GM12878 (cell line): ENCODE measurements around the gene NAB1. TPM values are rescaled to one million over a fixed set of nuclear protein-coding genes. Genes with fewer than 3 reads are reported as not detected.

Experiments used
- BACH1 ChIP-seq: fragments of 450-650 bp; IDR thresholded peaks from 2 replicates; pipeline ENCODE4 v1.6.1; 2017; ENCODE audit warnings: mild to moderate bottlenecking, borderline replicate concordance
- BCL11A ChIP-seq: IDR thresholded peaks from 2 replicates; pipeline ENCODE4 v1.6.1; 2011; ENCODE audit warnings: low read depth, low read length
- BMI1 ChIP-seq: fragments of 450-650 bp; IDR thresholded peaks from 2 replicates; pipeline ENCODE4 v1.6.1; 2016; ENCODE audit warnings: mild to moderate bottlenecking, moderate library complexity, borderline replicate concordance
- CEBPB ChIP-seq, 2 experiments: fragments of 150-350 bp in 1 of 2; IDR thresholded peaks; 2 replicates each; pipeline ENCODE4 v1.6.1; 2012 to 2014; ENCODE audit warnings: low read depth in 2 of 2, low read length in 2 of 2, borderline replicate concordance in 1 of 2, inconsistent platforms in 1 of 2
- CHD2 ChIP-seq: IDR thresholded peaks from 2 replicates; pipeline ENCODE4 v1.6.1; 2011; ENCODE audit warnings: low read depth, low read length, improper control_type of control experiment, borderline replicate concordance
- CREB1 ChIP-seq: IDR thresholded peaks from 2 replicates; pipeline ENCODE4 v1.6.1; 2012; ENCODE audit warnings: low read depth, mild to moderate bottlenecking, inconsistent platforms
- DPF2 ChIP-seq: fragments of 450-650 bp; IDR thresholded peaks from 2 replicates; pipeline ENCODE4 v1.6.1; 2017; ENCODE audit warnings: mild to moderate bottlenecking
- EED ChIP-seq: sonication (generic); IDR thresholded peaks from 2 replicates; pipeline ENCODE4 v1.6.1; 2016; ENCODE audit warnings: antibody characterized with exemption, low read depth
- FOXM1 ChIP-seq: IDR thresholded peaks from 2 replicates; pipeline ENCODE4 v1.6.1; 2012; ENCODE audit warnings: low read depth, mild to moderate bottlenecking, inconsistent platforms, low read length, moderate library complexity
- HCFC1 ChIP-seq: fragments of 150-350 bp; IDR thresholded peaks from 2 replicates; pipeline ENCODE4 v1.6.1; 2014; ENCODE audit warnings: low read length
- JUND ChIP-seq: IDR thresholded peaks from 2 replicates; pipeline ENCODE4 v1.6.1; 2012; ENCODE audit warnings: low read depth, mild to moderate bottlenecking, low read length, improper control_type of control experiment, moderate library complexity
- KLF5 ChIP-seq: fragments of 450-650 bp; IDR thresholded peaks from 2 replicates; pipeline ENCODE4 v1.6.1; 2014; ENCODE audit warnings: mild to moderate bottlenecking; ENCODE audit not compliant: partially characterized antibody
- LARP7 ChIP-seq: fragments of 450-650 bp; IDR thresholded peaks from 2 replicates; pipeline ENCODE4 v1.6.1; 2017; ENCODE audit warnings: mild to moderate bottlenecking
- MEF2B ChIP-seq: fragments of 450-650 bp; IDR thresholded peaks from 2 replicates; pipeline ENCODE4 v1.6.1; 2018; ENCODE audit warnings: mild to moderate bottlenecking, moderate library complexity; ENCODE audit not compliant: partially characterized antibody, poor library complexity, severe bottlenecking
- MTA2 ChIP-seq: fragments of 450-650 bp; IDR thresholded peaks from 2 replicates; pipeline ENCODE4 v1.6.1; 2016; ENCODE audit warnings: low read depth, mild to moderate bottlenecking, moderate library complexity
- MYB ChIP-seq: fragments of 150-350 bp; IDR thresholded peaks from 2 replicates; pipeline ENCODE4 v1.6.1; 2014; ENCODE audit warnings: mild to moderate bottlenecking, low read depth, low read length, borderline replicate concordance
- NFXL1 ChIP-seq: fragments of 450-650 bp; IDR thresholded peaks from 2 replicates; pipeline ENCODE4 v1.6.1; 2017; ENCODE audit warnings: antibody characterized with exemption, mild to moderate bottlenecking, borderline replicate concordance
- PAX8 ChIP-seq: fragments of 450-650 bp; IDR thresholded peaks from 2 replicates; pipeline ENCODE4 v1.6.1; 2017; ENCODE audit warnings: mild to moderate bottlenecking, moderate library complexity
- SMC3 ChIP-seq: IDR thresholded peaks from 2 replicates; pipeline ENCODE4 v1.6.1; 2011; ENCODE audit warnings: low read length, improper control_type of control experiment, borderline replicate concordance
- TARDBP ChIP-seq: IDR thresholded peaks from 2 replicates; pipeline ENCODE4 v1.6.1; 2016; ENCODE audit warnings: borderline replicate concordance
- TCF12 ChIP-seq: IDR thresholded peaks from 2 replicates; pipeline ENCODE4 v1.6.1; 2011; ENCODE audit warnings: low read depth, mild to moderate bottlenecking, low read length
- polyA plus RNA-seq, 11 experiments: library from polyadenylated mRNA; depleted of rRNA in 4 of 11; unstranded in 6 of 11; stranded (reverse) in 5 of 11; fragments of >200 nt; fragmentation: Nextera tagmentation in 4 of 11; fragmentation: Illumina TruSeq in 1 of 11; extraction: Ambion mirVana in 4 of 11; extraction: Trizol in 1 of 11; gene quantifications; 1 replicate in 1 of 11; 2 replicates in 10 of 11; pipeline versions ENCODE4 v1.2.1 to v1.2.3, GENCODE V29; 2011 to 2016; ENCODE audit warnings: inconsistent platforms in 2 of 11, missing spikeins in 2 of 11, low read depth in 1 of 11
- total RNA-seq, 4 experiments: library from RNA; depleted of rRNA in 3 of 4; stranded (reverse); fragments of >200 nt in 3 of 4; fragmentation: Illumina TruSeq in 1 of 4; extraction: Trizol in 1 of 4; gene quantifications; 2 replicates each; pipeline versions ENCODE4 v1.2.1 to v1.2.3, GENCODE V29; 2013 to 2021
- TF ChIP-seq, protein P1 (sequence below), 3 experiments: IDR thresholded peaks in 2 of 3; conservative IDR thresholded peaks in 1 of 3; 2 replicates each; pipeline ENCODE4 v1.5.1; 2011; ENCODE audit warnings: low read depth in 3 of 3, low read length in 3 of 3, mild to moderate bottlenecking in 3 of 3, control low read depth in 2 of 3, moderate library complexity in 2 of 3, inconsistent platforms in 1 of 3, mixed read lengths in 1 of 3; ENCODE audit not compliant: control insufficient read depth in 2 of 3, insufficient read depth in 1 of 3; ENCODE audit errors: extremely low read depth in 1 of 3
- TF ChIP-seq, protein P2 (sequence below): IDR thresholded peaks from 2 replicates; pipeline ENCODE4 v1.6.1; 2011; ENCODE audit warnings: low read depth, low read length, improper control_type of control experiment, borderline replicate concordance
- TF ChIP-seq, protein P3 (sequence below): fragments of 450-650 bp; IDR thresholded peaks from 2 replicates; pipeline ENCODE4 v1.6.1; 2017; ENCODE audit warnings: mild to moderate bottlenecking
- TF ChIP-seq, protein P4 (sequence below): fragments of 450-650 bp; IDR thresholded peaks from 2 replicates; pipeline ENCODE4 v1.6.1; 2017; ENCODE audit warnings: low read depth, mild to moderate bottlenecking, moderate library complexity

NAB1 gene
- total and polyA plus RNA-seq, 10 of the 15 experiments (the other 5 are each of a cell fraction or from before 2014, with no cell fraction given) = 4.5 to 39.6 (median 23.0) TPM

DNA sequence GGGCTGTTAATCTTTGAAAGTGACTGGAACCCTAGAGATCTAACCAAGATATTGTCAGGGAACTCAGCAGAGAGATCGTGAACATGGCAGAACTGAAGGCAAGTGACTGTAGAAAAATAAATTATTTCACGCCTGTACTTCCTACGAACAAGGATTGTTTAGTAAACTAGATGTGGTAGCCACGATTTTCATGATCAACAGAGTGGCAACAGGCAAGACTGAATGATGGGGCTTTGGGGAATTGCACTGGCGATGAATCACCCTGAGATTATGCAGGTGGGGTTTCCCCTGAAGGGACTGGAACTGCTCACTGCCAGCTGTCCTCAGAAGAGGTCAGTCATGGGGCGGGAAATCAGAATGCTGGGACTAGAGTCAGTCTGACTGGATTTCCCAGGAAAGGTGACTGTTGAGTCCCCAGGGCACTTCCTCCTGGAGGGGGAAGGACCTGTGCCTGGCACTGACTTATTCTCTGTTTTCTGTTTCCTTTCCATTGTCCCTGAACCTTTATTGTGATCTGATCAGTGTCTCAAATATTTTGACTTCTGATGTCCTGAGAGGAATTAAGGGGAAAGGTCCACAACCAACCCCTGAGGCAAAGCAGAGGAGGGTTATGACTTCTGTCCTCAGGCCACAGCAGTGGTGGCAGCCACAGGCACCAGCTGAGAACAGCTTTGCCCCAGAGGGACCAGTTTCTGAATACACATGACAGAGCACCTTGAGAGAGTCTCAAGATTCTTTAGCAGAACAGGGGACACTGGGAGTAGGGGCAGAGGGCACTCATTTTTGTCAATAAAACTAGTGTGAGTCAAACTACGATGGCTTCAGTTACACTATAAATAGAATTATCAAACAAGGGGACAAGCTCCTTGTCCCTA is 70.0 kb downstream of the NAB1 start (continued):
- TF ChIP-seq, protein P1, sequence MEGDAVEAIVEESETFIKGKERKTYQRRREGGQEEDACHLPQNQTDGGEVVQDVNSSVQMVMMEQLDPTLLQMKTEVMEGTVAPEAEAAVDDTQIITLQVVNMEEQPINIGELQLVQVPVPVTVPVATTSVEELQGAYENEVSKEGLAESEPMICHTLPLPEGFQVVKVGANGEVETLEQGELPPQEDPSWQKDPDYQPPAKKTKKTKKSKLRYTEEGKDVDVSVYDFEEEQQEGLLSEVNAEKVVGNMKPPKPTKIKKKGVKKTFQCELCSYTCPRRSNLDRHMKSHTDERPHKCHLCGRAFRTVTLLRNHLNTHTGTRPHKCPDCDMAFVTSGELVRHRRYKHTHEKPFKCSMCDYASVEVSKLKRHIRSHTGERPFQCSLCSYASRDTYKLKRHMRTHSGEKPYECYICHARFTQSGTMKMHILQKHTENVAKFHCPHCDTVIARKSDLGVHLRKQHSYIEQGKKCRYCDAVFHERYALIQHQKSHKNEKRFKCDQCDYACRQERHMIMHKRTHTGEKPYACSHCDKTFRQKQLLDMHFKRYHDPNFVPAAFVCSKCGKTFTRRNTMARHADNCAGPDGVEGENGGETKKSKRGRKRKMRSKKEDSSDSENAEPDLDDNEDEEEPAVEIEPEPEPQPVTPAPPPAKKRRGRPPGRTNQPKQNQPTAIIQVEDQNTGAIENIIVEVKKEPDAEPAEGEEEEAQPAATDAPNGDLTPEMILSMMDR (IDR thresholded peaks at IDR 0.05 in 2 of 3, conservative IDR thresholded peaks at IDR 0.05 in 1 of 3; ENCODE audit: control insufficient read depth in 2 of 3, extremely low read depth in 1 of 3, insufficient read depth in 1 of 3, low read depth in 3 of 3, low read length in 3 of 3) = peak in 1 of 3 experiments; percentile 19; a peak in 1 of 6 replicates
- TF ChIP-seq, protein P2, sequence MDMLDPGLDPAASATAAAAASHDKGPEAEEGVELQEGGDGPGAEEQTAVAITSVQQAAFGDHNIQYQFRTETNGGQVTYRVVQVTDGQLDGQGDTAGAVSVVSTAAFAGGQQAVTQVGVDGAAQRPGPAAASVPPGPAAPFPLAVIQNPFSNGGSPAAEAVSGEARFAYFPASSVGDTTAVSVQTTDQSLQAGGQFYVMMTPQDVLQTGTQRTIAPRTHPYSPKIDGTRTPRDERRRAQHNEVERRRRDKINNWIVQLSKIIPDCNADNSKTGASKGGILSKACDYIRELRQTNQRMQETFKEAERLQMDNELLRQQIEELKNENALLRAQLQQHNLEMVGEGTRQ = no peak
- TF ChIP-seq BACH1 (peak; percentile 53; the same call in 1 of the 2 replicates), LARP7 (peak; percentile 61), TARDBP (no peak), DPF2 (peak; percentile 94), EED (peak; percentile 94), MTA2 (peak; percentile 79), BCL11A (peak; percentile 82), TCF12 (peak; percentile 93), CEBPB (IDR thresholded peaks at IDR 0.05; ENCODE audit: borderline replicate concordance in 1 of 2, low read depth in 2 of 2, low read length in 2 of 2) (no peak), HCFC1 (no peak), NFXL1 (no peak), MYB (no peak; the same call in 1 of the 2 replicates), JUND (no peak), MEF2B (peak; percentile 94), CREB1 (peak; percentile 43; the same call in 1 of the 2 replicates), PAX8 (no peak), BMI1 (peak; percentile 31; the same call in 1 of the 2 replicates), KLF5 (no peak), SMC3 (no peak), FOXM1 (peak; percentile 67; the same call in 1 of the 2 replicates), CHD2 (peak; percentile 36; the same call in 1 of the 2 replicates)
- TF ChIP-seq, protein P3, sequence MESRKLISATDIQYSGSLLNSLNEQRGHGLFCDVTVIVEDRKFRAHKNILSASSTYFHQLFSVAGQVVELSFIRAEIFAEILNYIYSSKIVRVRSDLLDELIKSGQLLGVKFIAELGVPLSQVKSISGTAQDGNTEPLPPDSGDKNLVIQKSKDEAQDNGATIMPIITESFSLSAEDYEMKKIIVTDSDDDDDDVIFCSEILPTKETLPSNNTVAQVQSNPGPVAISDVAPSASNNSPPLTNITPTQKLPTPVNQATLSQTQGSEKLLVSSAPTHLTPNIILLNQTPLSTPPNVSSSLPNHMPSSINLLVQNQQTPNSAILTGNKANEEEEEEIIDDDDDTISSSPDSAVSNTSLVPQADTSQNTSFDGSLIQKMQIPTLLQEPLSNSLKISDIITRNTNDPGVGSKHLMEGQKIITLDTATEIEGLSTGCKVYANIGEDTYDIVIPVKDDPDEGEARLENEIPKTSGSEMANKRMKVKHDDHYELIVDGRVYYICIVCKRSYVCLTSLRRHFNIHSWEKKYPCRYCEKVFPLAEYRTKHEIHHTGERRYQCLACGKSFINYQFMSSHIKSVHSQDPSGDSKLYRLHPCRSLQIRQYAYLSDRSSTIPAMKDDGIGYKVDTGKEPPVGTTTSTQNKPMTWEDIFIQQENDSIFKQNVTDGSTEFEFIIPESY = no peak
- TF ChIP-seq, protein P4, sequence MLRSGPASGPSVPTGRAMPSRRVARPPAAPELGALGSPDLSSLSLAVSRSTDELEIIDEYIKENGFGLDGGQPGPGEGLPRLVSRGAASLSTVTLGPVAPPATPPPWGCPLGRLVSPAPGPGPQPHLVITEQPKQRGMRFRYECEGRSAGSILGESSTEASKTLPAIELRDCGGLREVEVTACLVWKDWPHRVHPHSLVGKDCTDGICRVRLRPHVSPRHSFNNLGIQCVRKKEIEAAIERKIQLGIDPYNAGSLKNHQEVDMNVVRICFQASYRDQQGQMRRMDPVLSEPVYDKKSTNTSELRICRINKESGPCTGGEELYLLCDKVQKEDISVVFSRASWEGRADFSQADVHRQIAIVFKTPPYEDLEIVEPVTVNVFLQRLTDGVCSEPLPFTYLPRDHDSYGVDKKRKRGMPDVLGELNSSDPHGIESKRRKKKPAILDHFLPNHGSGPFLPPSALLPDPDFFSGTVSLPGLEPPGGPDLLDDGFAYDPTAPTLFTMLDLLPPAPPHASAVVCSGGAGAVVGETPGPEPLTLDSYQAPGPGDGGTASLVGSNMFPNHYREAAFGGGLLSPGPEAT = peak; percentile 88
